Hepatocyte (in vitro differentiated cells): Measurements from ENCODE around the gene ATF3.

ENCODE experiments used
- EZH2 ChIP-seq: fragments of 200-600 bp; sonication (generic); IDR thresholded peaks from 2 replicates; pipeline ENCODE4 v1.6.1; 2016; ENCODE audit warnings: antibody characterized with exemption, mild to moderate bottlenecking, borderline replicate concordance
- EZH2phosphoT487 ChIP-seq: fragments of 200-600 bp; sonication (generic); IDR thresholded peaks from one replicate; pipeline ENCODE4 v1.6.1; 2018; ENCODE audit warnings: antibody characterized with exemption, mild to moderate bottlenecking, low read depth, moderate library complexity; ENCODE audit not compliant: unreplicated experiment, severe bottlenecking
- TF ChIP-seq, protein P1 (sequence below): fragments of 200-600 bp; sonication (generic); IDR thresholded peaks from 2 replicates; pipeline ENCODE4 v1.5.1; 2016; ENCODE audit warnings: antibody characterized with exemption, mild to moderate bottlenecking; ENCODE audit not compliant: poor library complexity

DNA sequence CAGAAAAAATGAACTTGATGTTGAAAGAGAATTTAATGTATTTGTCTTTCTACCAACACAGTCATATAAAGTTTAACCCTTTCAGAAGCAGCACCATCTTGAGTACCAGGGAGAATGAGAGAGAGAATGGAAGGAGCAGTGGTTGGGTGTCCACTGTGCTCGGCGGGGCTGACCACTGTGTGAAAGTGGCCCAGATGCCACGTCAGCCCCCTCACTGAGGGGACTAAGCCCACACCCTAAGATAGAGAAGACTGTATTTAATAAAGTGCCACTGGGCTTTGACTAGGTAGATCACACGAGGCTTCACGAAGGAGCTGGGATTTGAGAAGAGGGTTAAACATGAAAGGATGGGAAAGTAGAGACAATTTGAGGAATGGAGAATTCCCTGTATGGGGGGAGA is 59.9 kb downstream of the ATF3 start:
- TF ChIP-seq, protein P1, sequence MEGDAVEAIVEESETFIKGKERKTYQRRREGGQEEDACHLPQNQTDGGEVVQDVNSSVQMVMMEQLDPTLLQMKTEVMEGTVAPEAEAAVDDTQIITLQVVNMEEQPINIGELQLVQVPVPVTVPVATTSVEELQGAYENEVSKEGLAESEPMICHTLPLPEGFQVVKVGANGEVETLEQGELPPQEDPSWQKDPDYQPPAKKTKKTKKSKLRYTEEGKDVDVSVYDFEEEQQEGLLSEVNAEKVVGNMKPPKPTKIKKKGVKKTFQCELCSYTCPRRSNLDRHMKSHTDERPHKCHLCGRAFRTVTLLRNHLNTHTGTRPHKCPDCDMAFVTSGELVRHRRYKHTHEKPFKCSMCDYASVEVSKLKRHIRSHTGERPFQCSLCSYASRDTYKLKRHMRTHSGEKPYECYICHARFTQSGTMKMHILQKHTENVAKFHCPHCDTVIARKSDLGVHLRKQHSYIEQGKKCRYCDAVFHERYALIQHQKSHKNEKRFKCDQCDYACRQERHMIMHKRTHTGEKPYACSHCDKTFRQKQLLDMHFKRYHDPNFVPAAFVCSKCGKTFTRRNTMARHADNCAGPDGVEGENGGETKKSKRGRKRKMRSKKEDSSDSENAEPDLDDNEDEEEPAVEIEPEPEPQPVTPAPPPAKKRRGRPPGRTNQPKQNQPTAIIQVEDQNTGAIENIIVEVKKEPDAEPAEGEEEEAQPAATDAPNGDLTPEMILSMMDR = no peak
- TF ChIP-seq EZH2phosphoT487 (no peak), EZH2 (no peak)
